HEK293 (cell line): ENCODE data around the gene WDR13.

Experiments used
- CTCF ChIA-PET: fragments of 350-600 bp; formaldehyde crosslinking; extraction: SDS; loops from one replicate; lab custom pipeline; 2021; ENCODE audit warnings: antibody characterized with exemption; lab: Yijun Ruan, JAX
- POLR2A ChIA-PET: fragments of 300-600 bp; formaldehyde crosslinking; extraction: SDS; loops from one replicate; lab custom pipeline; 2020; ENCODE audit warnings: antibody characterized with exemption, inconsistent platforms; lab: Yijun Ruan, JAX
- H3K27ac ChIP-seq: fragments of 200-500 bp; sonication (Bioruptor generic); 2 replicates; pipeline ENCODE4 v1.5.1; 2014; ENCODE audit warnings: low read depth, low read length, control low read depth, inconsistent platforms; ENCODE audit errors: extremely low read depth
- H3K36me3 ChIP-seq, 2 experiments: fragments of 200-500 bp in 1 of 2; sonication (Bioruptor generic) in 1 of 2; 1 replicate in 1 of 2; 2 replicates in 1 of 2; pipeline ENCODE4 v1.5.1; 2014 to 2017; ENCODE audit warnings: inconsistent platforms in 2 of 2, low read length in 2 of 2; ENCODE audit not compliant: control insufficient read depth in 2 of 2, insufficient read depth in 1 of 2
- H3K4me1 ChIP-seq: fragments of 200-500 bp; sonication (Bioruptor generic); 2 replicates; pipeline ENCODE4 v1.5.1; 2014; ENCODE audit warnings: mild to moderate bottlenecking, low read length, inconsistent platforms; ENCODE audit not compliant: control insufficient read depth, insufficient read depth
- H3K4me3 ChIP-seq: 2 replicates; pipeline ENCODE4 v1.5.1; 2011; ENCODE audit warnings: low read depth, mild to moderate bottlenecking, control low read depth, low read length, moderate library complexity
- H3K9me3 ChIP-seq: fragments of 200-500 bp; sonication (Bioruptor generic); 2 replicates; pipeline ENCODE4 v1.5.1; 2014; ENCODE audit warnings: low read depth, low read length, inconsistent platforms; ENCODE audit not compliant: control insufficient read depth, insufficient read depth
- BCL6B ChIP-seq: fragments of 450-650 bp; formaldehyde crosslinking; IDR thresholded peaks from 2 replicates; pipeline ENCODE4 v1.5.1; 2017; ENCODE audit warnings: missing biosample characterization, missing genetic modification characterization
- HOXD13 ChIP-seq: sonication (generic); formaldehyde crosslinking; IDR thresholded peaks from 2 replicates; pipeline ENCODE4 v1.8.0; 2022; ENCODE audit warnings: missing genetic modification reagents, borderline replicate concordance
- KLF1 ChIP-seq: fragments of 450-650 bp; formaldehyde crosslinking; IDR thresholded peaks from 2 replicates; pipeline ENCODE4 v1.5.1; 2016; ENCODE audit warnings: missing biosample characterization, missing genetic modification characterization
- KLF10 ChIP-seq: fragments of 450-650 bp; IDR thresholded peaks from 2 replicates; pipeline ENCODE4 v1.5.1; 2018; ENCODE audit warnings: missing biosample characterization, mild to moderate bottlenecking, missing genetic modification characterization
- KLF7 ChIP-seq: fragments of 450-650 bp; formaldehyde crosslinking; IDR thresholded peaks from 2 replicates; pipeline ENCODE4 v1.5.1; 2016; ENCODE audit warnings: missing biosample characterization, missing genetic modification characterization, borderline replicate concordance
- KLF8 ChIP-seq: fragments of 450-650 bp; formaldehyde crosslinking; IDR thresholded peaks from 2 replicates; pipeline ENCODE4 v1.5.1; 2016; ENCODE audit warnings: missing biosample characterization, missing genetic modification characterization
- MEIS1 ChIP-seq: sonication (generic); formaldehyde crosslinking; IDR thresholded peaks from 2 replicates; pipeline ENCODE4 v1.8.1; 2022; ENCODE audit warnings: missing genetic modification reagents, mild to moderate bottlenecking, borderline replicate concordance
- REST ChIP-seq: fragments of 450-650 bp; formaldehyde crosslinking; IDR thresholded peaks from 2 replicates; pipeline ENCODE4 v1.5.1; 2016; ENCODE audit warnings: missing biosample characterization, missing genetic modification characterization
- WT1 ChIP-seq: fragments of 450-650 bp; formaldehyde crosslinking; IDR thresholded peaks from 2 replicates; pipeline ENCODE4 v1.5.1; 2016; ENCODE audit warnings: missing biosample characterization, missing genetic modification characterization
- YY1 ChIP-seq: fragments of 450-650 bp; formaldehyde crosslinking; IDR thresholded peaks from 2 replicates; pipeline ENCODE4 v1.5.1; 2018; ENCODE audit warnings: missing biosample characterization, missing genetic modification characterization
- ZBTB17 ChIP-seq: fragments of 450-650 bp; formaldehyde crosslinking; IDR thresholded peaks from 2 replicates; pipeline ENCODE4 v1.5.1; 2016; ENCODE audit warnings: missing biosample characterization, missing genetic modification characterization
- ZFP37 ChIP-seq: fragments of 450-650 bp; formaldehyde crosslinking; IDR thresholded peaks from 2 replicates; pipeline ENCODE4 v1.5.1; 2016; ENCODE audit warnings: missing biosample characterization, missing genetic modification characterization
- ZFP41 ChIP-seq: fragments of 450-650 bp; formaldehyde crosslinking; IDR thresholded peaks from 2 replicates; pipeline ENCODE4 v1.5.1; 2016; ENCODE audit warnings: missing biosample characterization, missing genetic modification characterization, borderline replicate concordance
- ZNF280D ChIP-seq: fragments of 450-650 bp; formaldehyde crosslinking; IDR thresholded peaks from 2 replicates; pipeline ENCODE4 v1.5.1; 2016; ENCODE audit warnings: missing biosample characterization, missing genetic modification characterization
- ZNF404 ChIP-seq: fragments of 450-650 bp; formaldehyde crosslinking; IDR thresholded peaks from 2 replicates; pipeline ENCODE4 v1.5.1; 2017; ENCODE audit warnings: missing biosample characterization, missing genetic modification characterization
- ZNF416 ChIP-seq: fragments of 450-650 bp; formaldehyde crosslinking; IDR thresholded peaks from 2 replicates; pipeline ENCODE4 v1.5.1; 2016; ENCODE audit warnings: missing biosample characterization, missing genetic modification characterization
- ZNF501 ChIP-seq: fragments of 450-650 bp; formaldehyde crosslinking; IDR thresholded peaks from 2 replicates; pipeline ENCODE4 v1.5.1; 2016; ENCODE audit warnings: missing biosample characterization, missing genetic modification characterization
- ZNF510 ChIP-seq: fragments of 450-650 bp; formaldehyde crosslinking; IDR thresholded peaks from 2 replicates; pipeline ENCODE4 v1.5.1; 2018; ENCODE audit warnings: mild to moderate bottlenecking, missing genetic modification characterization, missing biosample characterization; ENCODE audit not compliant: insufficient replicate concordance
- ZNF549 ChIP-seq: fragments of 450-650 bp; IDR thresholded peaks from 2 replicates; pipeline ENCODE4 v1.5.1; 2018; ENCODE audit warnings: missing biosample characterization, missing genetic modification characterization, mild to moderate bottlenecking, inconsistent platforms, moderate library complexity
- ZNF561 ChIP-seq: fragments of 450-650 bp; IDR thresholded peaks from 2 replicates; pipeline ENCODE4 v1.5.1; 2018; ENCODE audit warnings: missing biosample characterization, missing genetic modification characterization, borderline replicate concordance
- ZNF571 ChIP-seq: fragments of 450-650 bp; formaldehyde crosslinking; IDR thresholded peaks from 2 replicates; pipeline ENCODE4 v1.5.0; 2017; ENCODE audit warnings: missing biosample characterization, missing genetic modification characterization
- ZNF600 ChIP-seq: fragments of 450-650 bp; formaldehyde crosslinking; IDR thresholded peaks from 2 replicates; pipeline ENCODE4 v1.5.1; 2016; ENCODE audit warnings: missing biosample characterization, missing genetic modification characterization
- ZNF610 ChIP-seq: fragments of 450-650 bp; formaldehyde crosslinking; IDR thresholded peaks from 2 replicates; pipeline ENCODE4 v1.5.1; 2016; ENCODE audit warnings: missing biosample characterization, missing genetic modification characterization, borderline replicate concordance
- ZNF639 ChIP-seq: fragments of 450-650 bp; formaldehyde crosslinking; IDR thresholded peaks from 2 replicates; pipeline ENCODE4 v1.5.1; 2016; ENCODE audit warnings: missing biosample characterization, missing genetic modification characterization
- ZNF76 ChIP-seq: fragments of 450-650 bp; formaldehyde crosslinking; IDR thresholded peaks from 2 replicates; pipeline ENCODE4; 2016; ENCODE audit warnings: low read depth, missing biosample characterization, missing genetic modification characterization, borderline replicate concordance
- ZNF843 ChIP-seq: fragments of 450-650 bp; formaldehyde crosslinking; IDR thresholded peaks from 2 replicates; pipeline ENCODE4 v1.5.1; 2016; ENCODE audit warnings: missing biosample characterization, missing genetic modification characterization
- ZSCAN30 ChIP-seq: fragments of 450-650 bp; IDR thresholded peaks from 2 replicates; pipeline ENCODE4 v1.5.1; 2018; ENCODE audit warnings: missing biosample characterization, mild to moderate bottlenecking, missing genetic modification characterization, moderate library complexity
- ZXDB ChIP-seq: fragments of 450-650 bp; formaldehyde crosslinking; IDR thresholded peaks from 2 replicates; pipeline ENCODE4 v1.5.1; 2016; ENCODE audit warnings: missing biosample characterization, missing genetic modification characterization

WDR13 gene

GRCh38 chrX:48574270-48575266, 22.7 kb upstream of the WDR13 start, which contains the start of gene RBM3:
Gene RBM3, plus strand, starts transcription at chrX:48574484. Its CDS starts 697 bp downstream, at chrX:48575181.
- ChIA-PET CTCF (interaction anchor here (0.7 kb wide), 1 partner anchor 1213 kb away, joined by 3 read pairs; no protein-coding TSS in a partner anchor), POLR2A (interaction anchor here (0.5 to 1.7 kb wide), 13 partner anchors 9 to 682 kb away, joined by 3 to 8 read pairs (median 3); partner anchors contain the start of genes GRIPAP1 and TBC1D25)
- H3K4me1 ChIP-seq: peaks cover 3% of the 10 kb centered on the region; the same call in 1 of the 2 replicates
- TF ChIP-seq ZFP41 (tag by site-specific recombination) (no peak), ZNF600 (tag by site-specific recombination) (peak; percentile 85), ZNF843 (no peak), KLF10 (tag by site-specific recombination) (peak; percentile 95), HOXD13 (CRISPR knock-in tag) (peak; percentile 81), ZNF549 (no peak), YY1 (tag by site-specific recombination) (peak; percentile 93), KLF1 (tag by site-specific recombination) (peak; percentile 85), ZNF404 (tag by site-specific recombination) (no peak), ZNF639 (peak; percentile 32; the same call in 1 of the 2 replicates), ZFP37 (peak; percentile 18; the same call in 1 of the 2 replicates), KLF7 (tag by site-specific recombination) (peak; percentile 100), ZNF510 (tag by site-specific recombination) (no peak), ZNF610 (tag by site-specific recombination) (peak; percentile 37; the same call in 1 of the 2 replicates), ZNF76 (tag by site-specific recombination) (peak; percentile 23; the same call in 1 of the 2 replicates), ZNF501 (tag by site-specific recombination) (peak; percentile 78; the same call in 1 of the 2 replicates), ZNF280D (tag by site-specific recombination) (no peak), ZNF571 (tag by site-specific recombination) (no peak), ZNF561 (peak; percentile 59; the same call in 1 of the 2 replicates), REST (tag by site-specific recombination) (no peak), ZBTB17 (peak; percentile 12; the same call in 1 of the 2 replicates), ZXDB (tag by site-specific recombination) (peak; percentile 93), MEIS1 (CRISPR knock-in tag) (no peak), ZSCAN30 (tag by site-specific recombination) (peak; percentile 23; the same call in 1 of the 2 replicates), ZNF416 (no peak), KLF8 (tag by site-specific recombination) (peak; percentile 98), BCL6B (tag by site-specific recombination) (no peak), WT1 (tag by site-specific recombination) (peak; percentile 8)

More at GRCh38 chrX:48574270-48575266, 22.7 kb upstream of the WDR13 start, which contains the start of gene RBM3:
- Histone ChIP-seq H3K27ac (peak within 1 kb of the TSS; percentile 92), H3K4me3 (peak within 1 kb of the TSS; percentile 80), H3K9me3 (no peaks in the 10 kb centered on the region), H3K36me3 (peaks cover 8 to 46% of the 10 kb centered on the region in 2 experiments)
